ENCODE measurements around the gene MAPK4.

Gene MAPK4

DNA sequence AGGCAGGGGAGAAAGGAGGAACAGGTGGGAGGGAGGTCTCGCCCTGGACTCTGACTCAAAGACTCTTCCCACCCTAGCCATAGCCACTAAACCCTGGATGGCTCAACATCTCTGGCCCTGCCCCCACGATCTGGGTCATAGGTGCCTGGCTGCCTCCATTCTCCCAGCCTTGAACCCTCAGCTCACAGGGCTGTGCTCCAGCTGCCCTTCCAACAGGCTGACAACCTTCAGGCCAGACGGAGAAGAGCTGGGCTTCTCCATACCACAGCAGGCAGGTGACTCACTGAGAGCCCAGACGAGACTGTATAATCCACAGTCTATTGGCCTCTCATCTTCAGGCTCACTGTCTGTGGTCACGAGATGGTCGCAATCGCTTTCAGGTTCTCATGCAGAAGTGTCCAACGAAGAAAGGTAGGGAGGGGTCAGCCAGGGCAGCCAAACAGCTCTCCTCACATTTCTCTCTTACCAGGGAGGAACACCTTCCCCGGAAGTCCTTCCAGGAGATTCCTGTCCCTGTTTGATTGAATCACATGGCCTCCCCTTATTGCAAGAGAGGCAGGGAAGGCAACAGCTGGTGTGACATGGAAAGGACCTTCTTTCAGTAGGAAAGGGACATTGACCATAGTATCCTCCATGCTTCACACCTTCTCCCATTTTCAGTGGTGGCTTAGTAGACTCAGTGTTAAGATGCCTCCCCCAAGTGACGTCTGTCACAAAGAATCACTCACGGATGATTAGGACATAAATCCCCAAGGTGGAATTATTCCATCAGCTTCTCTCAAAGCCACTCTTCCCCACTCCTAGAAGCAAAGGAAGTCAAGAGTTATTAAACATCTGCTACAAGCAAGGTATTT is 159.8 kb downstream of the MAPK4 start:
- TF ChIP-seq, protein P1, sequence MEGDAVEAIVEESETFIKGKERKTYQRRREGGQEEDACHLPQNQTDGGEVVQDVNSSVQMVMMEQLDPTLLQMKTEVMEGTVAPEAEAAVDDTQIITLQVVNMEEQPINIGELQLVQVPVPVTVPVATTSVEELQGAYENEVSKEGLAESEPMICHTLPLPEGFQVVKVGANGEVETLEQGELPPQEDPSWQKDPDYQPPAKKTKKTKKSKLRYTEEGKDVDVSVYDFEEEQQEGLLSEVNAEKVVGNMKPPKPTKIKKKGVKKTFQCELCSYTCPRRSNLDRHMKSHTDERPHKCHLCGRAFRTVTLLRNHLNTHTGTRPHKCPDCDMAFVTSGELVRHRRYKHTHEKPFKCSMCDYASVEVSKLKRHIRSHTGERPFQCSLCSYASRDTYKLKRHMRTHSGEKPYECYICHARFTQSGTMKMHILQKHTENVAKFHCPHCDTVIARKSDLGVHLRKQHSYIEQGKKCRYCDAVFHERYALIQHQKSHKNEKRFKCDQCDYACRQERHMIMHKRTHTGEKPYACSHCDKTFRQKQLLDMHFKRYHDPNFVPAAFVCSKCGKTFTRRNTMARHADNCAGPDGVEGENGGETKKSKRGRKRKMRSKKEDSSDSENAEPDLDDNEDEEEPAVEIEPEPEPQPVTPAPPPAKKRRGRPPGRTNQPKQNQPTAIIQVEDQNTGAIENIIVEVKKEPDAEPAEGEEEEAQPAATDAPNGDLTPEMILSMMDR (conservative IDR thresholded peaks at IDR 0.05): no peak
- no peak overlapping the region for H3K27ac ChIP-seq

DNA sequence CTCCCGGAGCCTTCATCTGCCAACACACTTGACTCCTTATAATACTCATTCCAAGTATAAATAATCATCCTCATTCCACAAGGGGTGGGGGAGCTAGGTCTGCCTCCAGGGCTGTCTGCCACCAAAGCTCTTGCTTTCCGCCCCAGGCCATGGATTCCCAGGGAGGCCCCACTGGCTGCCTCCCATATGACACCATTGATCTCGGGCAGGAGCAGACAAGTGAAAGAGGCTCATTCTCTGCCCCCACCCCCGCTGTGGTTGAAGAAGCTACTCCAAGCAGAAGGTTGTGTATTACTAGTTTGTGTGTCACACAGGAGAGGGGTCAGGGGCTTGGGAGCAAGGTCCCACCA is 160.4 kb downstream of the MAPK4 start:
- H3K27ac ChIP-seq: no peak overlapping the region
- TF ChIP-seq, protein P1 (conservative IDR thresholded peaks at IDR 0.05): no peak

DNA sequence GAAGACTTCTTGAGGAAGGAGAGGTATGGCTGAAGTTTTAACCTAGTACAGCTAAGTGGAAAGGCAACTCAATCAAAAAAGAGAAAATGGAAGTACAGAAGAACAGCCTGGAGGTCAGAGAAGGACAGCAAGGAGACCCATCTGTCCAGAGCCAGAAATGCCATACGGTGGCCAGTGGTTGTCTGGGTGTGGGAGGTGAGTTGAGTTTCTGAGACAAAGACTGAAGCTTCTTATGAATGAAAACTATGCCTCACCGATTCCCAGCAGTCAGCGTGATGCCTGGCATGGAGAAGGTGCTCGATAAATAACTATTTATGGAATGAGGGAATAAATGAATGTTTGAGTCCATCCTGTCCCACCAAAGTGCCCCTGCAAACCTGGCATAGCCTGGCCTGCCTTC is 161.1 kb downstream of the MAPK4 start:
- TF ChIP-seq, protein P1 (conservative IDR thresholded peaks at IDR 0.05): no peak
- no peak overlapping the region for H3K27ac ChIP-seq

DNA sequence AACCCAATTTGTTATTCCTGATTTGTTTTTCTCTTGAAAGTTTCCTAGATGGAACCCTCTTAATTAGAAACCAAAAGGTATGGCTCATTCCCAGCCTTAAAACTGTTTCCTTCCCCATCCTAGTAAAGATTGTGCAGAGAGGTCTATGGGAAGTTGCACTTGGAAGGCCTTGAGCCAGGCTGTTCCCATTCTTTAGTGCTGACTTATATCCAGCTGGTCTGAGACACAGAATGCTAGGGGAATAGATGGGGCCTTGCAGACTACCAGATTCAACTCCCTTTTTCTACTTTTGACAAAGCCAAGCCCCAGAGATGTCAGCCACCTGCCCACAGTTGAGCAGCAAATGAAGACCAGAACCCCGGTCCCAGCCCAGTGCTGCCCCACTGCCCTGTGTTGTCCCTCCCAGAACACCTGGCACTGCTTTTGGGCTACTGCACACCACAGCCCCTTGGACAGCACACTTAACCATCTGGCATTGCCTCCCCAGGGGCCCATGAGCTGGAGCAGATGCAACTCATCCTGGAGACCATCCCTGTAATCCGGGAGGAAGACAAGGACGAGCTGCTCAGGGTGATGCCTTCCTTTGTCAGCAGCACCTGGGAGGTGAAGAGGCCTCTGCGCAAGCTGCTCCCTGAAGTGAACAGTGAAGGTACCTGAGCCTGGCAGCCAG is 161.7 kb downstream of the MAPK4 start:
- H3K27ac ChIP-seq: no peak overlapping the region
- TF ChIP-seq, protein P1 (conservative IDR thresholded peaks at IDR 0.05): no peak

DNA sequence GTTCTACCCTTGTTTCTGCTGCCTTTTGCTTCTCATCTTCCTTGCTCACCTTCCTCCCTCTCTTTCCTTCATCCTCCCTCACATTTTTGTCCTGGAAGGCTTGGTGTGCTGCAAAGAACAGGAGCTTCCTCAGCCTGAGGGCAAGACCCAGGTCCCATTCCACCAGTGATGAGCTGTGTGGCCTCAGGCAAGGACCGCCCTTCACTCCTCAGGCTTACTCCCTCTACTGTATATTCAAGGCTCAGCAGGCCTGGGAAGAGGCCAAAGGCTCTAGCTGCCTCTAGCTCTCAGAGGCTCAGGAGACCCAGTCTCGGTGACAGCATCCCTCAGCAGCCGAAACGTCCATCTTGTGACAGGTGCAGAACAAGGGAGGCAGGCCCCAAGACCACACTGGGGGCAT is 162.4 kb downstream of the MAPK4 start:
- TF ChIP-seq, protein P1 (conservative IDR thresholded peaks at IDR 0.05): no peak
- no peak overlapping the region for H3K27ac ChIP-seq

DNA sequence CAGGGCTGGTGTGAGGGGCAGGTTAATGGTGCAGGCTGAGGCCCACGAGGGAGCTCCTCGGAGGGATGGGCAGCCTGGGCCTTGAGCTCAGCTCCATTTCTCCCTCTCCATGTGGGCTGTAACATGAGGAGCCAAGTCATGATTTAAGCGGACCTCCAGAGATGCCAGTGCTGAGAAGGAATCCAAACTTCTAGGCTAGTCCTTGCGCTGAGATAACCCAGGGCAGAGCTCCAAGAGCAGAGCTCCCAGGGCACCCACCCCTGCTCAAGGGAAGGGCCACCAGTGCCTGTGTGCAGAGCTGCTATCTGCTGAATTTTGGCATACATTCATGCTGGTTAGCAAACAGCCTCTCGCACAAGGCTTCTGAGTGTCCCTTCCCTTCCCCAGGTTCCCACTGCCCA is 164.9 kb downstream of the MAPK4 start:
- H3K27ac ChIP-seq: no peak overlapping the region
- TF ChIP-seq, protein P1 (conservative IDR thresholded peaks at IDR 0.05): no peak

DNA sequence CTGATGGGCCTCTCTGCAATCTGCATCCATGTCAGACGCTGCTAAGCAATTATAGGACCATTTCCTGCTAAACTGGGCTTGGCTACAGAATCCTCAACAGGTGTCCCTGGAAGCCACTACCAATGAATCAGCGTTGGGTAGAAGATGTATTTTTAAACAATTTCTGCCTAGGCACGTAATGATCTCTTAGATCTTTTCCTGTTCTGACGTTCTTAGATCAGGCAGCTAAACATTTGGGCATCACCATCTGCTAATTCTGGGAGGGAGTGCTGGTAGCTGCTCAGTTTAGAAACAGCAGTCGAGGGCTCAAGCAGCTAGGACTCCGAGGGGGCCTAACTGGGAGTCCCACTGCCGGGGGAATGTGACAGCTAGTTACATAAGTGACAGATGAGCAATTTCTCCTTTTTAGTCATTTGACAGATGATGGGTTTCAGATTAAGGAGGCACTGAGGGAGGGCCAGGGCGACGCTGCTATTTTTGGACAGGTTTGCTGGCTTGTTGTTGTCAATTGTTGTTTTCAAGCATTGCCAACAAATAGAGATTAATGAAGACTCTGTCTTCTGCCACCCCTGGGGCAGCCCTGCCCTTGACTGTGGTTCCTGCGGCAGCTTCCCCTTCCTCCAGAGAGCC is 167.2 kb downstream of the MAPK4 start:
- TF ChIP-seq, protein P1 (conservative IDR thresholded peaks at IDR 0.05): no peak
- no peak overlapping the region for H3K27ac ChIP-seq
